ENCODE measurements around the gene SLC30A7. TPM values are rescaled to one million over a fixed set of nuclear protein-coding genes. Genes with fewer than 3 reads are reported as not detected.

Gene SLC30A7
- total and polyA plus RNA-seq, 2 donors from 2014 or later, result 4.4 to 40.2 TPM

- Histone ChIP-seq H3K9ac (ENCODE audit: low read length in 3 of 3) (no peak overlapping the region), H3K27ac (ENCODE audit: low read depth in 2 of 2, low read length in 2 of 2) (no peak overlapping the region), H3K9me3 (ENCODE audit: control insufficient read depth in 2 of 3, insufficient read depth in 1 of 3, low read length in 3 of 3) (no peaks in the 10 kb centered on the region), H3K27me3 (ENCODE audit: control insufficient read depth, insufficient read depth, low read length) (no peaks in the 10 kb centered on the region), H3K36me3 (ENCODE audit: control insufficient read depth in 2 of 3, insufficient read depth in 3 of 3, low read length in 3 of 3) (peaks cover 0 to 7% (median 3%) of the 10 kb centered on the region in 3 donors), H3K4me3 (ENCODE audit: low read length in 3 of 3) (no peak overlapping the region), H3K4me1 (ENCODE audit: control insufficient read depth in 2 of 3, insufficient read depth in 2 of 3, low read depth in 1 of 3, low read length in 3 of 3) (peaks cover 0 to 6% (median 3%) of the 10 kb centered on the region in 3 donors)
- no peak for DNase-seq
- no peak for TF ChIP-seq CTCF (IDR thresholded peaks at IDR 0.05; ENCODE audit: borderline replicate concordance, extremely low read depth, insufficient read depth)
- intact Hi-C loops (cut with DNase I), result no loop called here
- FAIRE-seq, result no peak
Observed at GRCh38 chr1:100953960-100954730, 58.3 kb downstream of the SLC30A7 start.

- peaks cover 0 to 4% (median 3%) of the 10 kb centered on the region in 3 donors for H3K4me1 ChIP-seq (ENCODE audit: control insufficient read depth in 2 of 3, insufficient read depth in 2 of 3, low read depth in 1 of 3, low read length in 3 of 3)
- intact Hi-C loops (cut with DNase I), result no loop called here
- H3K9ac ChIP-seq (ENCODE audit: low read length in 3 of 3), result no peak overlapping the region
- FAIRE-seq (no peak), DNase-seq (no peak)
- H3K27me3 ChIP-seq (ENCODE audit: control insufficient read depth, insufficient read depth, low read length), result no peaks in the 10 kb centered on the region
- TF ChIP-seq CTCF (IDR thresholded peaks at IDR 0.05; ENCODE audit: borderline replicate concordance, extremely low read depth, insufficient read depth), result no peak
- H3K36me3 ChIP-seq (ENCODE audit: control insufficient read depth in 2 of 3, insufficient read depth in 3 of 3, low read length in 3 of 3), result peaks cover 0 to 7% (median 3%) of the 10 kb centered on the region in 3 donors
- H3K4me3 ChIP-seq (ENCODE audit: low read length in 3 of 3), result no peak overlapping the region
- H3K27ac ChIP-seq (ENCODE audit: low read depth in 2 of 2, low read length in 2 of 2), result no peak overlapping the region
- no peaks in the 10 kb centered on the region for H3K9me3 ChIP-seq (ENCODE audit: control insufficient read depth in 2 of 3, insufficient read depth in 1 of 3, low read length in 3 of 3)
Observed at GRCh38 chr1:100955322-100955721, 59.4 kb downstream of the SLC30A7 start.

GRCh38 chr1:100959502-100960060, 63.7 kb downstream of the SLC30A7 start:
- Histone ChIP-seq H3K9ac (ENCODE audit: low read length in 3 of 3) (no peak overlapping the region), H3K4me3 (ENCODE audit: low read length in 3 of 3) (no peak overlapping the region), H3K27me3 (ENCODE audit: control insufficient read depth, insufficient read depth, low read length) (no peaks in the 10 kb centered on the region), H3K36me3 (ENCODE audit: control insufficient read depth in 2 of 3, insufficient read depth in 3 of 3, low read length in 3 of 3) (no peaks in the 10 kb centered on the region), H3K27ac (ENCODE audit: low read depth in 2 of 2, low read length in 2 of 2) (no peak overlapping the region), H3K9me3 (ENCODE audit: control insufficient read depth in 2 of 3, insufficient read depth in 1 of 3, low read length in 3 of 3) (no peaks in the 10 kb centered on the region), H3K4me1 (ENCODE audit: control insufficient read depth in 2 of 3, insufficient read depth in 2 of 3, low read depth in 1 of 3, low read length in 3 of 3) (peaks cover 0 to 3% (median 0%) of the 10 kb centered on the region in 3 donors)
- no peak for TF ChIP-seq CTCF (IDR thresholded peaks at IDR 0.05; ENCODE audit: borderline replicate concordance, extremely low read depth, insufficient read depth)
- DNase-seq (no peak), FAIRE-seq (no peak)
- intact Hi-C loops (cut with DNase I), result no loop called here

All from kidney (tissue), 14 donors.